GM19463 (cell line): Measurements from ENCODE around the gene ADAMTS15.

ENCODE experiments used
- ATAC-seq: cut with Tn5 transposase; IDR thresholded peaks from one replicate; pipeline ENCODE4 v1.9.1; 2021; ENCODE audit warnings: mild to moderate bottlenecking, moderate library complexity; ENCODE audit not compliant: unreplicated experiment

Gene ADAMTS15, protein sequence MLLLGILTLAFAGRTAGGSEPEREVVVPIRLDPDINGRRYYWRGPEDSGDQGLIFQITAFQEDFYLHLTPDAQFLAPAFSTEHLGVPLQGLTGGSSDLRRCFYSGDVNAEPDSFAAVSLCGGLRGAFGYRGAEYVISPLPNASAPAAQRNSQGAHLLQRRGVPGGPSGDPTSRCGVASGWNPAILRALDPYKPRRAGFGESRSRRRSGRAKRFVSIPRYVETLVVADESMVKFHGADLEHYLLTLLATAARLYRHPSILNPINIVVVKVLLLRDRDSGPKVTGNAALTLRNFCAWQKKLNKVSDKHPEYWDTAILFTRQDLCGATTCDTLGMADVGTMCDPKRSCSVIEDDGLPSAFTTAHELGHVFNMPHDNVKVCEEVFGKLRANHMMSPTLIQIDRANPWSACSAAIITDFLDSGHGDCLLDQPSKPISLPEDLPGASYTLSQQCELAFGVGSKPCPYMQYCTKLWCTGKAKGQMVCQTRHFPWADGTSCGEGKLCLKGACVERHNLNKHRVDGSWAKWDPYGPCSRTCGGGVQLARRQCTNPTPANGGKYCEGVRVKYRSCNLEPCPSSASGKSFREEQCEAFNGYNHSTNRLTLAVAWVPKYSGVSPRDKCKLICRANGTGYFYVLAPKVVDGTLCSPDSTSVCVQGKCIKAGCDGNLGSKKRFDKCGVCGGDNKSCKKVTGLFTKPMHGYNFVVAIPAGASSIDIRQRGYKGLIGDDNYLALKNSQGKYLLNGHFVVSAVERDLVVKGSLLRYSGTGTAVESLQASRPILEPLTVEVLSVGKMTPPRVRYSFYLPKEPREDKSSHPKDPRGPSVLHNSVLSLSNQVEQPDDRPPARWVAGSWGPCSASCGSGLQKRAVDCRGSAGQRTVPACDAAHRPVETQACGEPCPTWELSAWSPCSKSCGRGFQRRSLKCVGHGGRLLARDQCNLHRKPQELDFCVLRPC

DNA sequence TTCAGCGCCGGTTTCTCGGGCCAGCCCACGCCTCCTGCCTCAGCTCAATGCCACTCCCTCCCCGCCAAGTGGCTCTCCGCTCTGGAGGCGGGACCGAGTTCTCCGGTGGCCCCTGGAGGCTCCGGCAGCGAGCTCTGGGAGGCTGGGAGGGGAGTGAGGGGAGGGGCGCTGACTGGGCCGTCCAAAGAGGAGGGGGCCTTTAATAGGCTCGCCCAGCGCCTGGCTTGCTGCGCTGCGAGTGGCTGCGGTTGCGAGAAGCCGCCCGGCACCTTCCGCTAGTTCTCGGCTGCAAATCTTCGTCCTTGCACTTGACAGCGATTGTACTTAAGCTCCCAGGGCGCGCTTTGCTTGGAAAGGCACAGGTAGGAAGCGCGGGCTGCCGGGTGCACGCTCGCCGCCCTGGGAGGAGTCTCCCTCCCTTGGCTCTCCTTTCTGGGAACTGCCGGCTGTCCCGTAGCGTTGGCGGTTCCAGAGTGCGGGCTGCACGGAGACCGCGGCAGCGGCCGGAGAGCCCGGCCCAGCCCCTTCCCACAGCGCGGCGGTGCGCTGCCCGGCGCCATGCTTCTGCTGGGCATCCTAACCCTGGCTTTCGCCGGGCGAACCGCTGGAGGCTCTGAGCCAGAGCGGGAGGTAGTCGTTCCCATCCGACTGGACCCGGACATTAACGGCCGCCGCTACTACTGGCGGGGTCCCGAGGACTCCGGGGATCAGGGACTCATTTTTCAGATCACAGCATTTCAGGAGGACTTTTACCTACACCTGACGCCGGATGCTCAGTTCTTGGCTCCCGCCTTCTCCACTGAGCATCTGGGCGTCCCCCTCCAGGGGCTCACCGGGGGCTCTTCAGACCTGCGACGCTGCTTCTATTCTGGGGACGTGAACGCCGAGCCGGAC is at the start of gene ADAMTS15:
Gene ADAMTS15 (plus strand): TSS at position 230 of the 894 bp plus-strand sequence. CDS start 329 bp downstream, at position 559.
- ATAC-seq, result no peak

DNA sequence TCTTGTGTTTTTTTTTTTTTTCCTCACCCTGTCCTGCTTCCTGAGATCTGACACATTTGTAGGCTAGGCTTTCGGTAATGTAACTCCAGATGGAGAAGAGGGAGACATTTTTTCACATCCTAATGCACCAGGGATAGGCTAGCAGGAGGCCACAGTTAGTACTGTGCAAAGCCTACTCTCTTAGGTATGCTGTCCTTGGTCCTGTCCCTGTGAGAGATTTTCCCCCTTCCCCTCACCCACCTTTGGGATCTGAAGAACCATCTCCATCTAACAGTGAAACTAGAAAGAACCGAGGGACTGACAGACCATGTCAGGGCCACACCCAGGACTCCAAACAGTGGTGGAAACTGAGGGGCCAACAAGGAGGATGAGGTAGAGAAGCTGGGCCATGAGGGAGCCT is 49.2 kb upstream of the ADAMTS15 start:
- ATAC-seq, result no peak

DNA sequence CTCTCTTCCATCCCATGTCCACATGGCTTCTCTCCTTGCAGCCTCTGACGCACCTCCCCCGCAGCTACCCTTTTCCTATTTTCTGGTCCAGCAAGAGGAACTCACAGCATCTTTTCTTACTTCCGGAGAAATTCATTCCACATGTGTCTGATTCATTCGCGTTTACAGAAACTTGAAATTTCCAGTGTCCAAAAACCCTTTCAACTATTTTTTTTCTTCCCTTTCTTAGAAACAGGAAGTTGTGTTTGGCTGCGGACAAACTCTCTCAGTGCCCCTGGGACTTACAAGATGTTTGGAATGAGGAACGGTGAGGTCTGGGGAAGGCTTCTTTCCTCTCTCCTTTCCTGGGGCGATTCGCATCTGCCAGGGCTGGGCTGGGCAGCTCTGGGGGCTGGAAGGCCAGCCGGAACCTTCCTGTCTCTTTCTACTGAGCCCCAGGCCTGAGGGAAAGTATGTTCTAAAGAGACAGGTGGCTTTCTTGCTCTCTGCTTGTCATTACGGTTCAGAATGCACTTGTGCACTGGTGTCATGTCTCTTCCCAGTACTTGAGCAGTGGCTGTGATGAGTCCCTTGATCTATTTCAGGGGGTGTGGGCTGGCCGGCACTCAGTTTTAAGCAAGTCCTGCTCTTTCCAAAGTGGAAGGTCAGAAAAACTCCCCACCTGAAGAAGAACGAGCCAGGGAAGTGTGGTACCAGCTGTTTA is 47.5 kb upstream of the ADAMTS15 start:
- ATAC-seq, result no peak

DNA sequence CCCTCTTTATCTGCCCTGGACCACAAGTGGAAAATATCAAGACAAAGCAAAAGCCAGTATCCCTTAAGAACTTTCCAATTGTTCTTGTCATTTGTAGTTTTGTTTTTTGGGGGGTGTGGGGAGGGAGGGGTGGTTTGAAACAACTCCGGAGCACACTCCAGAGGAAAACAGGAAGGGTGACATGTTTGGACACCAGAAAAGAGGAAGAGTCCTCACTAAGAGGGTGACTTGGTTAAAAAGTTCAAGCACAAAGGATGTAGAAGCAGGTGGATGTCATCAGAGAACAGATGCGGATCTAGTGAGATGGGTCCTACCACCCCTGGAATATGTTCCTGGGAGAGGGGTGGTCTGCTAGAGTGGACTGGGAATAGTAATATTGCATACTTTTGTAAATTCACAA is 45.9 kb upstream of the ADAMTS15 start:
- no peak for ATAC-seq

DNA sequence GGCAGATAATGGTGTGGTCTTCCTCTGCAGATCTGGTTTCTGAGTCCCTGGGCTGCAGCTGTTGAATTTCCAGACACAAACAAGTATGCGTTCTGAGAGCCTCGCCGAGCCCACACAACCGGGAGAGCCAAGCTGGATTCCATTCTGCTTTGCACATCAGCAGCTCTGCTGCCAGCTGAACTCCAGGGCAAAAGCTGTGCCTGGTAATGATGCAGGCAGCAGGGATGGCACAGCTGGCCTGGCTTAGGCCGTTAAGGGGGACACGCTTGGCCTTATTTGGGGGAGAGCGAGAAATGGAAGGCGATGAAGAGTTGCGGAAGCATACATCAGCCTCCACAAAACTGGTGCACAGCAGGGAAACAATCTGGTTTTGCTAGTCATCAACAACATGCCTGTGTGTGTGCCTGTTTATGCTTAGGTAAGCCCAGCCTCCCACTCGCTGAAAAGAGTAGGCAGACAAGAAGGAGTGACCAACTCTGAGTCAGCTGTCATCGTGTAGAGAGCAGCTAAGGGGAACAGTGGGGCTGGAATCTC is 45.1 kb upstream of the ADAMTS15 start:
- no peak for ATAC-seq

DNA sequence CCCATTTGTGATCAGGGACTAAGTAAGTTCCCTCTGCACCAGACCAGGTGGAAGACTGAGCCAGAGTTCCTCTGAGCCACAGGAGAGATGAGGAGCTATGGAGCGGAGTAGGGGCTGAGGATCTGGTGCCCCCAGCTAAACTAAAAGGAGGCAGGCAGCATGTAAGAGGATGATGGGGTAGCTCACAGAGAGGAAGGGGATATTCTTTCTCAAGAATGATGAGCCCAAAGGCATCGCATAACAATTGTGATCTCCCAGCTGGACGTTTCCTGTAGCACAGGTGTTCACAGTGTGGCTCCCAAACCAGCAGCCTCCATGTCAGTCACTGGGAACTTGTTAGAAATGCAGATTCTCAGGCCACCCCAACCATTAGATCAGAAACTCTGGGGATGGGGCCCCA is 44.5 kb upstream of the ADAMTS15 start:
- no peak for ATAC-seq

DNA sequence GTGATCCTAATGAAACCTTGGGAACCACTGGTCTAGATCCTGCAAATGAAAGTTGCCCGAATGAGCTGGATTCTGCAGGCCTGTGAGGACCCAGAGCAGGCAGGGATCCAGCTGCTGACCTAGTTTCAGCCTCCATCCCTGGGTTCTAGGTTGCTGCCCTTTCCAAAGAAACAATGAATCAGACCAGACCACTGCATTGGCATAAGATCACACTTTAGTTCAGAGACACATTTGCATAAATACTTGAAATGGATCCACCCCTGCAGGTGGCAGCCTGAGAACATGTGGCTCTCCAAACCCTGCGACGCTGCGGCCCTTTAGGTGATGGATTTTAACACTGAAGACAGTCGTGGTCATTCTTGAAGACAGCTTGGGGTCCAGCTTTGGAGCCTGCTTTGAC is 43.7 kb upstream of the ADAMTS15 start:
- no peak for ATAC-seq

DNA sequence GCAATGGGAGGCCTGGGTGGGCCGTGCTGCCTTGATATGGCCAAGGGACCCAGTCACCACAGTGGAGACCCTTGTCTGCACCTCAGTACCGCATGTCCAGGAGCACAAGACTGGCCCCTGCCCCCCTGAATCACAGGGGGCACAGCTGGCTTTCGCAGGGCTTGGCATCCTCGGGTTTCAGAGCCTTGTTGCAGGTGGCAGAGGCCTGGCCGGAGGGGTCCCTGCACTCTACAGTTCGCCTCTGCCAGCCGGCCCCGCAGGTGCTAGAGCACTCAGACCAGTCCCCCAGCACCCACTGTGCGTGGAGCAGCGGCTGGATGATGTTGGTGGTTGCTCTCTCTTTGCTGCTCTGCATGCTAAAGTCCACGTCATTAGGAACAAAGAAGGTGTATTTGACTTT is 43.0 kb upstream of the ADAMTS15 start:
- no peak for ATAC-seq

DNA sequence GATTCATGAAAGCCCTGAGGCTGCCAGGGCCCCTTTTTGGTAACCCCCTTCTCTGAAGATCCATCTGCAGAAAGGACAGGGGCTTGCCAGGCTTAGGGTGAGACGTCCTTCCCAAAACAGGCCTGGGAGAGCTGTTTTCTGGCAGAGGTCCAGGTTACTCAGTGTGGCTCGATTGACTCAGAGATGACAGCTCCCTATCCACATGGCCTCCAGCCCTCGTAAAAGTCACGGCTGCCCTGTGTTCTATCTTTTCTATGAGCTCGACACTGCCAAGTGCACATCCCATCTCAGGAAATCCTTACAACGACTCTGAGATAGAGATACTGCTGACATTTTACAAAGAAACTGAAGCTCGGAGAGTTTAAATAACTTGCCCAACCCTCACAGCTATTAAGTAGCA is 40.5 kb upstream of the ADAMTS15 start:
- no peak for ATAC-seq

DNA sequence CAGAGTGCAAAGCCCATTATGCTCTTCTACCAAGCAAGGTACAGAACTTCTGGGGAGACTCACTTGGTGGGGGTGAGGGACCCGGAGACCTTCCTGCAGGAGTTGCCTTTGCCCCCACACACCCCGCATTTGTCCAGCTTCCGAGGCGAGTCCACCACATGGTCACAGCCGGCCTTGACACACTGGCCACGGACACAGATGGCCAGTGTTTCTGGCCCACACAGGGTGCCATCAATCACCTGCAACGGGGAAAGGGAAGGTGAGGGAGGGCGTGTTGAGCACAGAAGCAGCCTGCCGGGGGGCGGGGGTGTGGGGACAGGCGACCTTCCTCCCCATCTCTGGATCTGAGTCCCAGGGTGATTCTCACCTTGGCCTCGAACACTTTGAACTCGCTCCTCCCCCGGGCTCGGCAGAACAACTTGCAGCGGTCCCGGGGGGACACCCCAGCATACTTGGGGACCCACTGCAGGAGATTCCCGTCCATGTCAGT is 40.0 kb upstream of the ADAMTS15 start:
- ATAC-seq, result no peak

DNA sequence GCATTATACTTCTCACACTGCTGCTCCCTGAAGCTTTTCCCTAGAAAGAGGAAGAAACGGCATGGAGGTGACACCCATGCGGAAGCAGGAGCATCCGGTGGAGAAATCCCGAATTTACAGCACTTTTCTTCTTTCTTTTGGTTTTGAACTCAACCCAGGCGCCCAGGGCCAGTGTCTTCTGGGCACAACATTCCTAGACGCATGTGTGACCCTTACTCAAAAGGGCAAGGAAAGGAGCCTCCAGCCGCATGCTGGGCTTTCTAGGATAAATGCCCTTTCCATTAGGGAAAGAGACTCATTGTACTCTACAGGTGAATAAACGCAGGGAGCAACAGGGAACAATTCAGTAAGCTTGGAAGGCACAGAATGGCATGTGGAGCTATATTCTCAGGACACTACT is 39.5 kb upstream of the ADAMTS15 start:
- ATAC-seq, result no peak

DNA sequence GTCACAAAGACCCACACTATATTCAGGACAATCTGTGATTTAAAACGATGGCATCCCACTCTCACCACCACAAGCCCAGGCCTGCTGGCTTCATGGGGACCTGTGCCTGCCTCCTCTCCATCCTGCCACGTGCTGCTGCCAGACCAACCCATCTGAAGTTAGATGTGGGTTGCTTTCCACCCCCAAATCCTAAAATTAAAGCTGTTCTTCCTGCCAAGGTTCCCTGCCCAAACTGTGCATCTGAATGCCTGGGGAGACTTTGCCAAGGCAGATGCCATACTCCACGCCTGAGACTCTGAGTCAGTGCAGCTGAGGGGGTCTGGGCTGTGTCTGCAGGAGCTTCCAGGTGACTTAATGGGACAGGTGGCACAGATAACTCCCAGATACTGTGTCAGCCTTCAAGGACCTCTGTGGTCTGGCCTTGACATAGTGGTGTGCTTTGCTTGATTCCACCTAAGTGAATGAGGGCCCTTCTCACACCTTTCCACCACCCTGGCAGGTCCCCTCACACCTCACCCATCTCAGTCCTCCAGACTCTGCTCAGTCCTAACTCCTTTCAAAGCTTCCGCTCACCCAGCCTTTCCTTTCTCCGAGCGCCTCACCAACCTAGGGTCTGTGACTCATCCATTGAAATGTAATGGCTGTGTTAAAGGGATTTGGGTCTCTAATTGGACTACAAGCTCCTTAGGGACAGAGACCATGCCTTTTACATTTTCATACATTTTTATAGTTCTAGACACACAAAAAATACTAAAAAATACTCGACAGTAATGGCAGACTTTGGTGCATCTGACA is 38.7 kb upstream of the ADAMTS15 start:
- no peak for ATAC-seq

DNA sequence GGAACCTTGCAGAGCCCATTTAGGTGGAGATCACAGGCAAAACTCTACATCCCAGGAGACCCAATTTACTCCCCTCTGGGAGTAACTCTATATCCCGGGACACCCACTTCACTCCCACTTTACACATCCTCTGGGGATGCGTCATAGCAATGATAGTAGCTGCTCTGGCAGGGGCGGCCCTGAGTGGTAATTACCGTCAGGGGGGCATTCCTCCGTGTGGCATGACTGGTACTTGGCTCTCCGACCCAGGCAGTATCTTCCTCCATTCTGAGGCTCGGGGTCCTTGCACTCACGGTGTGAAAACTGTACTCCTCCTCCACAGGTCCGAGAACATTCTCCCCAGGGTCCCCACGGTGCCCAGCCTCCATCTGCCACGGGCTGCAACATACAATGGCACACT is 37.2 kb upstream of the ADAMTS15 start:
- no peak for ATAC-seq

DNA sequence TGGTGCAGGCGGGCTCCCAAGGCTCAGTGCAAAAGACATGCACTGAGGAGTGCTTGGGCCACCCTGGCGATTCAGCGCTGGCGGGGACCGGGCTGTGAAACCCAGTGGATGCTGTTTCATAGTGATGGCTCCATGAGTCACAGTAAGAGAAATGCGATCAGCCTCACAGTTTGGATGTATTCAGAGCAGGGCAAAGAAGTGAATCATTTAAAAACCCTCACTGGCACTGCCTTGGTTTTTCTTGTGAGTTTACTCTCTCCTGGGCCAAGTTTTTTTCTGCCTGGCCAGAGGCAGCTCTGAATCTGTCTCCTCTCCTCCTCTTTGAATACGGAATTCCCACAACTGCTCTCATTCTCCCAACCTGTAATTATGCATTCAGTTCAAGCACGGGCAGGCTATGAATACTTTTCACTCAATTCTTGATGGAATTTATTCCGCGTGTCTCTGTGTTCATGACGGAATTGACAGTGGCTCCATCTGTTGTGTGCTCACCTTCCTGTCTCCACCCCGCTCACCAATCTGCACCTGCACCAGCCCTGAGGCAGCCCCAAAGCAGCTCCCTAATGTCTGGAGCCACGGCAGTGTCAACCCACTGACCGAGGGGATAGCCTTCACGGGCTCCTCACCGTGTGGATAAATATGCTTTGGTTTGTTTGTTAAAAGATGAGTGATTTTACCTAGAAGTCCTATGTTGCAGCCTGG is 34.9 kb upstream of the ADAMTS15 start:
- ATAC-seq, result no peak

DNA sequence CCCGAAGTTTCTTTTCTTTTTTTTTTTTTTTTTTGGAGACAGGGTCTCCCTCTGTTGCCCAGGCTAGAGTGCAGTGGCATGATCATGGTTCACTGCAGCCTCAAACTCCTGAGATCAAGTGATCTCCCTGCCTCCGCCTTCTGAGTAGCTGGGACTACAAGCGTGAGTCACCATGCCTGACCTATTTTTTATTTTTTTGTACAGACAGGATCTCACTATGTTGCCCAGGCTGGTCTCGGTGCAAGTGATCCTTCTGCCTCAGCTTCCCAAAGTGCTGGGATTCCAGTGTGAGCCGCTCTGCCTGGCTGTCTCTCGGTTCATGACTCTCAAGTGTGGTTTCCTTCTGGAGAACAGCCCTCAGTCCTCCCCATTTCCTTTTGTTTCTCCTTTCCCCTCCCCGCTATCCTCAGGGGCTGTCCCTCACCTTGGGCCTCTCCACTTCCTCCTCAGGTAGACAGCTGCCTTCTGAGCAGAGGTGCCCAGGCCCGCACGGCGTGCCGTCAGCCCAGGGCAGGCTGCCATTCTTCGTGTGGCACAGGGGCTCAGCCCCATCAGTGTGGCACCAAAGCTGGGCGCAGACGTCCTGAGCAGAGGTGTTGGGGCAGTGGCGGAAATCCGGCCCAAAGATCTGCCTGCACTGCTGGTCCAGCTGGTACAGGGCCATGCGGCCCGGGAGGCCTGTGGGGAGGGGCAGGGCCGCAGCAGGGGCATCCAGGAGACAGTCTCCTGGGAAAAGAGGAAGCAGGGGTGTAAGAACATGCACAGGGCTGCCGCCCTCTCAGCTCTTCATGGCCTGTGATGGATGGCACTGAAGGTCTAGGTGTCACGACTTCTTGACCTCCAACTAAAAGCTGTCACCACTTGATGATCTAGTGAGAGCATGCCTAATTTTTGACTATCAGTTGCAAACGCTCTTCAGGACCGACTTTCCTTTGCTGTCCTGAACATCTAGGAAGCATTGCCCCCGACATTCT is 34.1 kb upstream of the ADAMTS15 start:
- no peak for ATAC-seq

DNA sequence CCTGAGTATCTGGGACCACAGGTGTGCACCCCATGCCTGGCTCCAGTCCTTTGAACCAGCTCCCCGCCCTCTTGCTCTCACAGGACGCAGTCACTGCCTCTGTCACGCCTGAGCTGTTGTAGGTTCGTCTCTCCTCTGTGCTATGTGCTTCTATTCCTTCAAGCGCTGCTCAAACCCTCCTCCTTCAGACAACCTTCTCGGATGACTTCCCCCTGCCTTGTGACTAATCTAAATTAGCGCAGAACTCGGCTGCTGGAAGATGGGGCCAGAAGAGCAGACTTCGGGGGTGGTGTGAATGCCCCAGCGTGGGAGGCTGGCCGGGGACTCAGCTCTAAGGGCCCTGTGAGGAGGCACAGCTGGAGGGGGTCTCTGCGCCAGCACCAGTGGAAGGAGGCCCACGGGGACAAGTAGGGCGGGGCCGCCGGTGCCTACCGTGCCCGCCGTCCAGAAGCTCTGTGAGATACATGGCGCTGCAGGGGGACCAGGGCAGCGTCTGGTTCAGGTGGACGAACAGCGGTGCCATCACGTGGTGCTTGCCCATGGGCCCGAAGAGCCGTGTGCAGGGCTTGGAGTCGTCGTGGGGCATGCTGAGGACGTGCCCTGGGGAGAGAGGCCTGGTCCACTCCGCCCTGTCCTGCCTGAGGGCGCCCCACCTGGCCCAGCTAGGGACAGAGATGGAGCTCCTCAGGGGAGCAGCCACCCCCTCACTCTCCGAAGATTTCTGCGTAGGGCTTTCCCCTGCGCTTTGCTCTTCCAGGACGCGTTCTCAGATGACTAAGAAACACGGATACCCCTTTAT is 32.5 kb upstream of the ADAMTS15 start:
- no peak for ATAC-seq

DNA sequence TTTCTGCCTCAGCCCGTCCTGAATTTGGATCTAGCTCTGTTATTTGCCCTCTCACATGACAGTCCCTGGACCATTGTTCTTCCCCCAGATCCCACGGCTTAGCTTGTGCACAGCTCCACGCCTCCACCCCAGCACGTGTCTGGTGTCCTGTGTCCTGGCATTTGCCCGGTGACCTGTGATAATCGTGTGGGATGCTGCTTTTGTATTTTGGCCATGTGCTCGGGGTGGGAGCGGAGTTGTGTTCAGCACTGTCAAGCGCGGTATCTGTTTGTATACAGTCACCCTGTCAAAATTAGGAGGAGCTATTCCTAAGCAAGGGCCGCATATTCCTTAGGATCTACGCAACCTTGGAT is 31.9 kb upstream of the ADAMTS15 start:
- ATAC-seq, result no peak
